ENCODE data around the gene NLRP8.
A peak's percentile ranks its signal among the peaks of the same experiment; 100 is the strongest.
"Not testable (repeated sequence)": the region's sequence is repeated elsewhere in the genome, so short reads cannot be mapped to it uniquely, and the experiment has no call there.

The NLRP8 gene

GRCh38 chr19:55980415-55980814 is 32.8 kb downstream of the NLRP8 start:
- DNase-seq, result no peak

- DNase-seq, result no peak
Observed at GRCh38 chr19:55985254-55985653, 37.6 kb downstream of the NLRP8 start.

- no peak for DNase-seq
Observed at GRCh38 chr19:55986487-55986886, 38.9 kb downstream of the NLRP8 start, which contains the start of gene NLRP5. Gene NLRP5, plus strand, starts transcription at chr19:55986775.

DNA sequence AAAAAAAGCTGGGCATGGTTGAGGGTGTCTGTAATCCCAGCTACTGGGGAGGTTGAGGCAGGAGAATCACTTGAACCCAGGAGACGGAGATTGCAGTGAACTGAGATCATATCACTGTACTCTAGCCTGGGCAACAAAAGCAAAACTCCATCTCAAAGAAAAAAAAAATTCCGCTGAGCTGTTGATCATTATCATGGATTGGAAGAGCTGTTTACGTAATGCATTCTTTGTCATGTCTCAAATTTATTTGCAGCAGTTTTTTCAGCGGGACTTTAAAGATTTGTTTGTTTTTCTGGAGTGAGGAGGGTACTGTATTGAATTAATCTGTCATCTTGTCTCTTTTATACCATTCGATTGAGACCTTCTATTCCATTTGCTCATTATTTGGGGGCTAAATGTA is 43.2 kb downstream of the NLRP8 start:
- DNase-seq, result no peak

- no peak for DNase-seq
Observed at GRCh38 chr19:55993492-55993891, 45.9 kb downstream of the NLRP8 start.

- DNase-seq, result no peak
Observed at GRCh38 chr19:56014765-56015164, 67.1 kb downstream of the NLRP8 start.

GRCh38 chr19:56015756-56016155 is 68.1 kb downstream of the NLRP8 start:
- DNase-seq, result peak; percentile 32

- not testable (repeated sequence) for DNase-seq
Observed at GRCh38 chr19:56019325-56019724, 71.7 kb downstream of the NLRP8 start.

DNA sequence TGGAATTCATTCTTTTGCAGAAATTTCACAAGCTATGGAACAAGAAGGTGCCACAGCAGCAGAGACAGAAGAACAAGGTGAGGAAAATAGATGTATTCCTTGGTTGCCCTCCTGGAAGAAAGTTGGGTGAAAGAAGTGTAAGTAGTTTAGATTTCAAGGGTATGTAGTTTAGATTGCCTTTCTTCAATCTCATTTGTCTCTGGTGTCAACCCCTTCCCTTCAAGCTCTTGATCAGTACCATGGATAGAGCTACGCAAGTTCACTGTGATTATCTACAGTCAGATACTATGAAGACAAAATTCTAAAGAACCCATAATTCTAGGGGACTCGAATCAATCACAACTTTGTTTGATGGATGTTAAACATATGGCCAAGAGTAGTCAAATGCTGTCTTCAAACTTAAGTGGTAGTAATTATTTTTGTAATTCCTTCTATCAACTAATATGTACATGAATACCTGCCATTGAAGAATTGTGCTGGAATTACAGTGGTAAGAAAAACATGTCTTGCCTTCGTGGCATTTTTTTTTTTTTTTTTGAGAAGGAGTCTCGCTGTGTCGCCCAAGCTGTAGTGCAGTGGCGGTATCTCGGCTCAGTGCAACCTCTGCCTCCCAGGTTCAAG is 72.8 kb downstream of the NLRP8 start:
- not testable (repeated sequence) for DNase-seq

GRCh38 chr19:56026769-56027168 is 79.1 kb downstream of the NLRP8 start:
- DNase-seq, result no peak
